HEK293 (cell line): ENCODE results near the gene LPCAT2.

Experiments
- OSR2 ChIP-seq: fragments of 450-650 bp; formaldehyde crosslinking; IDR thresholded peaks from 2 replicates; pipeline ENCODE4 v1.5.1; 2016; ENCODE audit warnings: missing biosample characterization, missing genetic modification characterization
- TCF7L2 ChIP-seq: IDR thresholded peaks from 2 replicates; pipeline ENCODE4 v1.6.1; 2011; ENCODE audit warnings: low read depth, mild to moderate bottlenecking, inconsistent platforms, low read length, moderate library complexity, borderline replicate concordance
- YY1 ChIP-seq: fragments of 450-650 bp; formaldehyde crosslinking; IDR thresholded peaks from 2 replicates; pipeline ENCODE4 v1.5.1; 2018; ENCODE audit warnings: missing biosample characterization, missing genetic modification characterization
- ZFHX2 ChIP-seq: fragments of 450-650 bp; formaldehyde crosslinking; conservative IDR thresholded peaks from 2 replicates; pipeline ENCODE4 v1.5.1; 2016; ENCODE audit warnings: missing biosample characterization, missing genetic modification characterization
- ZNF274 ChIP-seq, 2 experiments: fragments of 200-500 bp in 1 of 2; fragments of 450-650 bp in 1 of 2; sonication (Bioruptor generic) in 1 of 2; formaldehyde crosslinking in 1 of 2; IDR thresholded peaks; 2 replicates each; pipeline versions ENCODE4 v1.5.1 to v1.6.1; 2014 to 2016; ENCODE audit warnings: borderline replicate concordance in 1 of 2, inconsistent platforms in 1 of 2, low read length in 1 of 2, missing biosample characterization in 1 of 2, missing genetic modification characterization in 1 of 2
- ZNF548 ChIP-seq: fragments of 450-650 bp; formaldehyde crosslinking; IDR thresholded peaks from 2 replicates; pipeline ENCODE4 v1.5.1; 2016; ENCODE audit warnings: missing biosample characterization, missing genetic modification characterization
- ZNF639 ChIP-seq: fragments of 450-650 bp; formaldehyde crosslinking; IDR thresholded peaks from 2 replicates; pipeline ENCODE4 v1.5.1; 2016; ENCODE audit warnings: missing biosample characterization, missing genetic modification characterization
- ZSCAN30 ChIP-seq: fragments of 450-650 bp; IDR thresholded peaks from 2 replicates; pipeline ENCODE4 v1.5.1; 2018; ENCODE audit warnings: missing biosample characterization, mild to moderate bottlenecking, missing genetic modification characterization, moderate library complexity
- TF ChIP-seq, protein P1 (sequence below): fragments of 450-650 bp; formaldehyde crosslinking; optimal IDR thresholded peaks from 2 replicates; pipeline ENCODE3; 2016; ENCODE audit warnings: missing biosample characterization, mild to moderate bottlenecking, missing genetic modification characterization
- TF ChIP-seq, protein P2 (sequence below): fragments of 450-650 bp; formaldehyde crosslinking; IDR thresholded peaks from 2 replicates; pipeline ENCODE4 v1.5.1; 2016; ENCODE audit warnings: missing biosample characterization, missing genetic modification characterization
- TF ChIP-seq, protein P3 (sequence below): fragments of 450-650 bp; formaldehyde crosslinking; IDR thresholded peaks from 2 replicates; pipeline ENCODE4 v1.5.1; 2016; ENCODE audit warnings: missing biosample characterization, missing genetic modification characterization

GRCh38 chr16:55540221-55540620 is 31.3 kb downstream of the LPCAT2 start:
- TF ChIP-seq TCF7L2 (no peak), ZNF639 (tag by site-specific recombination) (no peak), ZSCAN30 (tag by site-specific recombination) (no peak), ZFHX2 (tag by site-specific recombination) (no peak), ZNF274 (IDR thresholded peaks at IDR 0.05; ENCODE audit: low read length) (no peak), ZNF274 (tag by site-specific recombination; IDR thresholded peaks at IDR 0.05; ENCODE audit: borderline replicate concordance) (no peak), OSR2 (tag by site-specific recombination) (no peak), ZNF548 (tag by site-specific recombination) (no peak), YY1 (tag by site-specific recombination) (no peak)
- TF ChIP-seq, protein P1, sequence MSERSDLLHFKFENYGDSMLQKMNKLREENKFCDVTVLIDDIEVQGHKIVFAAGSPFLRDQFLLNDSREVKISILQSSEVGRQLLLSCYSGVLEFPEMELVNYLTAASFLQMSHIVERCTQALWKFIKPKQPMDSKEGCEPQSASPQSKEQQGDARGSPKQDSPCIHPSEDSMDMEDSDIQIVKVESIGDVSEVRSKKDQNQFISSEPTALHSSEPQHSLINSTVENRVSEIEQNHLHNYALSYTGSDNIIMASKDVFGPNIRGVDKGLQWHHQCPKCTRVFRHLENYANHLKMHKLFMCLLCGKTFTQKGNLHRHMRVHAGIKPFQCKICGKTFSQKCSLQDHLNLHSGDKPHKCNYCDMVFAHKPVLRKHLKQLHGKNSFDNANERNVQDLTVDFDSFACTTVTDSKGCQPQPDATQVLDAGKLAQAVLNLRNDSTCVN: no peak
- TF ChIP-seq, protein P2, sequence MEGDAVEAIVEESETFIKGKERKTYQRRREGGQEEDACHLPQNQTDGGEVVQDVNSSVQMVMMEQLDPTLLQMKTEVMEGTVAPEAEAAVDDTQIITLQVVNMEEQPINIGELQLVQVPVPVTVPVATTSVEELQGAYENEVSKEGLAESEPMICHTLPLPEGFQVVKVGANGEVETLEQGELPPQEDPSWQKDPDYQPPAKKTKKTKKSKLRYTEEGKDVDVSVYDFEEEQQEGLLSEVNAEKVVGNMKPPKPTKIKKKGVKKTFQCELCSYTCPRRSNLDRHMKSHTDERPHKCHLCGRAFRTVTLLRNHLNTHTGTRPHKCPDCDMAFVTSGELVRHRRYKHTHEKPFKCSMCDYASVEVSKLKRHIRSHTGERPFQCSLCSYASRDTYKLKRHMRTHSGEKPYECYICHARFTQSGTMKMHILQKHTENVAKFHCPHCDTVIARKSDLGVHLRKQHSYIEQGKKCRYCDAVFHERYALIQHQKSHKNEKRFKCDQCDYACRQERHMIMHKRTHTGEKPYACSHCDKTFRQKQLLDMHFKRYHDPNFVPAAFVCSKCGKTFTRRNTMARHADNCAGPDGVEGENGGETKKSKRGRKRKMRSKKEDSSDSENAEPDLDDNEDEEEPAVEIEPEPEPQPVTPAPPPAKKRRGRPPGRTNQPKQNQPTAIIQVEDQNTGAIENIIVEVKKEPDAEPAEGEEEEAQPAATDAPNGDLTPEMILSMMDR: no peak
- TF ChIP-seq, protein P3, sequence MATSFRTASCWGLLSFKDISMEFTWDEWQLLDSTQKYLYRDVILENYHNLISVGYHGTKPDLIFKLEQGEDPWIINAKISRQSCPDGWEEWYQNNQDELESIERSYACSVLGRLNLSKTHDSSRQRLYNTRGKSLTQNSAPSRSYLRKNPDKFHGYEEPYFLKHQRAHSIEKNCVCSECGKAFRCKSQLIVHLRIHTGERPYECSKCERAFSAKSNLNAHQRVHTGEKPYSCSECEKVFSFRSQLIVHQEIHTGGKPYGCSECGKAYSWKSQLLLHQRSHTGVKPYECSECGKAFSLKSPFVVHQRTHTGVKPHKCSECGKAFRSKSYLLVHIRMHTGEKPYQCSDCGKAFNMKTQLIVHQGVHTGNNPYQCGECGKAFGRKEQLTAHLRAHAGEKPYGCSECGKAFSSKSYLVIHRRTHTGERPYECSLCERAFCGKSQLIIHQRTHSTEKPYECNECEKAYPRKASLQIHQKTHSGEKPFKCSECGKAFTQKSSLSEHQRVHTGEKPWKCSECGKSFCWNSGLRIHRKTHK (tag by site-specific recombination): no peak
